ENCODE data around the gene SEMA7A. TPM values are rescaled to one million over a fixed set of nuclear protein-coding genes. Genes with fewer than 3 reads are reported as not detected.

SEMA7A gene
- total and polyA plus RNA-seq, 11 donors = 0.53 to 7.5 (median 1.8) TPM

- Histone ChIP-seq H3K27me3 (no peaks in the 10 kb centered on the region), H3K4me1 (peaks cover 0 to 52% (median 10%) of the 10 kb centered on the region in 12 donors), H3K36me3 (no peaks in the 10 kb centered on the region), H3K4me3 (no peak overlapping the region), H3K9me3 (no peaks in the 10 kb centered on the region), H3K27ac (peak overlapping the region in 1 of 12 donors; percentile 32)
- no peak for TF ChIP-seq CTCF (IDR thresholded peaks at IDR 0.05)
- no peak for TF ChIP-seq POLR2A (IDR thresholded peaks at IDR 0.05)
- DNase-seq (no peak), ATAC-seq (no peak)
- 87 to 93% (median 90%) methylated on average over 9 to 10 of the region's 10 CpGs for WGBS, 4 donors
- intact Hi-C loops (cut with DNase I) = no loop called here
Measured at GRCh38 chr15:74400313-74400860, 33.4 kb downstream of the SEMA7A start.

GRCh38 chr15:74399511-74400312, 34.0 kb downstream of the SEMA7A start:
- TF ChIP-seq POLR2A (IDR thresholded peaks at IDR 0.05) = no peak
- TF ChIP-seq CTCF (IDR thresholded peaks at IDR 0.05) = no peak
- intact Hi-C loops (cut with DNase I) = no loop called here
- Histone ChIP-seq H3K9me3 (no peaks in the 10 kb centered on the region), H3K27ac (peak overlapping the region in 1 of 12 donors; percentile 32), H3K4me1 (peaks cover 0 to 52% (median 10%) of the 10 kb centered on the region in 12 donors), H3K27me3 (no peaks in the 10 kb centered on the region), H3K36me3 (no peaks in the 10 kb centered on the region), H3K4me3 (no peak overlapping the region)
- ATAC-seq = no peak
- 36 to 50% (median 46%) methylated on average over 4 to 5 of the region's 5 CpGs for WGBS, 4 donors
- DNase-seq = no peak

- Histone ChIP-seq H3K27ac (no peak overlapping the region), H3K36me3 (no peaks in the 10 kb centered on the region), H3K4me1 (peaks cover 0 to 48% (median 8%) of the 10 kb centered on the region in 12 donors), H3K4me3 (no peak overlapping the region), H3K27me3 (no peaks in the 10 kb centered on the region), H3K9me3 (no peaks in the 10 kb centered on the region)
- DNase-seq = no peak
- TF ChIP-seq POLR2A (IDR thresholded peaks at IDR 0.05) (no peak), CTCF (IDR thresholded peaks at IDR 0.05) (no peak)
- intact Hi-C loops (cut with DNase I) = no loop called here
- ATAC-seq = no peak
- WGBS, 4 donors = 91 to 93% (median 92%) methylated on average over 3 of the region's 3 CpGs
Measured at GRCh38 chr15:74399100-74399499, 34.7 kb downstream of the SEMA7A start.

DNA sequence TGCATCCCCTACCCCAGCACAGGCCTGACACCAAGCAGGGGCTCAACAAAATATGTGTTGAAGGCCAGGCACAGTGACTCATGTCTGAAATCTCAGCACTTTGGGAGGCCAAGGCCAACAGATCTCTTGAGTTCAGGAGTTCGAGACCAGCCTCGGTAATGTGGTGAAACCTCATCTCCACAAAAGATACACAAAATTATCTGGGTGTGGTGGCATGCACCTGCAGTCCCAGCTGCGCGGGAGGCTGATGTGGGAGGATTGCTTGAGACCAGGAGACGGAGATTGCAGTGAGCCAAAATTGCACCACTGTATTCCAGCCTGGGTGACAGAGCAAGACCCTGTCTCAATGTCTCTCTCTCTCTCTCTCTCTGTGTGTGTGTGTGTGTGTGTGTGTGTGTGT, 35.6 kb downstream of the SEMA7A start:
- intact Hi-C loops (cut with DNase I) = no loop called here
- Histone ChIP-seq H3K36me3 (no peaks in the 10 kb centered on the region), H3K27ac (no peak overlapping the region), H3K4me3 (no peak overlapping the region), H3K9me3 (no peaks in the 10 kb centered on the region), H3K4me1 (peaks cover 0 to 39% (median 1%) of the 10 kb centered on the region in 12 donors), H3K27me3 (no peaks in the 10 kb centered on the region)
- DNase-seq (no peak), ATAC-seq (no peak)
- TF ChIP-seq POLR2A (IDR thresholded peaks at IDR 0.05) (no peak), CTCF (IDR thresholded peaks at IDR 0.05) (no peak)
- WGBS, 4 donors = 94 to 97% (median 95%) methylated on average over 5 of the region's 5 CpGs
